Natural killer cell treated with Interleukin-12 subunit alpha and Interleukin-12 subunit beta and Interleukin-15 and Interleukin-18, amount 100 ng/mL, for 72 hours (primary cell): ENCODE data around the gene UBE2V1. TPM values are rescaled to one million over a fixed set of nuclear protein-coding genes. Genes with fewer than 3 reads are reported as not detected.
"Not testable (repeated sequence)": the region's sequence is repeated elsewhere in the genome, so short reads cannot be mapped to it uniquely, and the experiment has no call there.

Source experiments
- ATAC-seq, 2 donors: fragments of 150-1000 bp; cut with Tn5 transposase in 1 of 2; sonication (Bioruptor Pico), chemical (Tn5 transposase) in 1 of 2; 2 replicates each; pipeline ENCODE4 v1.10.0; 2021
- DNase-seq: peaks from one replicate; pipeline ENCODE4 v3.0.0; 2022; ENCODE audit warnings: low spot score
- H3K27ac Mint-ChIP-seq, 2 donors: 1 replicate in 1 of 2; 2 replicates in 1 of 2; pipeline ENCODE4 v1.8.0; 2022; ENCODE audit warnings: mixed read lengths in 2 of 2, mild to moderate bottlenecking in 1 of 2, moderate library complexity in 1 of 2
- H3K27me3 Mint-ChIP-seq, 2 donors: 1 replicate in 1 of 2; 2 replicates in 1 of 2; pipeline ENCODE4 v1.8.0; 2022; ENCODE audit warnings: mixed read lengths in 2 of 2
- H3K36me3 Mint-ChIP-seq: one replicate; pipeline ENCODE4 v1.8.0; 2022; ENCODE audit warnings: mixed read lengths
- H3K4me1 Mint-ChIP-seq, 2 donors: 1 replicate in 1 of 2; 2 replicates in 1 of 2; pipeline ENCODE4 v1.8.0; 2022; ENCODE audit warnings: low read depth in 2 of 2, mixed read lengths in 2 of 2, mild to moderate bottlenecking in 1 of 2
- H3K4me3 Mint-ChIP-seq: one replicate; pipeline ENCODE4 v1.8.0; 2022; ENCODE audit warnings: mixed read lengths
- H3K9me3 Mint-ChIP-seq: 2 replicates; pipeline ENCODE4 v1.8.0; 2022; ENCODE audit warnings: mixed read lengths
- total RNA-seq, 2 donors: library from RNA; stranded (reverse); gene quantifications; one replicate each; pipeline ENCODE4 v1.2.3, GENCODE V29; 2022

The UBE2V1 gene
- total RNA-seq, 2 donors from 2014 or later = 198 to 240 TPM

DNA sequence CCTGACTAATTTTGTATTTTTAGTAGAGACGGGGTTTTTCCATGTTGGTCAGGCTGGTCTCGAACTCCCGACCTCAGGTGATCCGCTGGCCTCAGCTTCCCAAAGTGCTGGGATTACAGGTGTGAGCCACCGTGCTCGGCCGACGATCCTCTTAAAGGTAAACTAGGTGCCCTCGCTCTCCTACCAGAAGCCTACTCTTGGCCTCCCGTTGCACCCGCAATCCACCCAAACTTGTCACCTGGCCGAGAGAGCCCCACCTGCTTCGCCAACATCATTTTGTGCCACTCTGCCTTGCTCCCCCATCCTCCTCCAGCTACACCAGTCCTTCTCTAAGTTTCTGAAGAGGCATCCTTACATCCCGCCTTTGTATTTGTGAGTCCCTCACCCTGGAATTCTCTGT lies 10.4 kb downstream of the UBE2V1 start:
- peak overlapping the region; percentile 44 to 47 for H3K27ac Mint-ChIP-seq

DNA sequence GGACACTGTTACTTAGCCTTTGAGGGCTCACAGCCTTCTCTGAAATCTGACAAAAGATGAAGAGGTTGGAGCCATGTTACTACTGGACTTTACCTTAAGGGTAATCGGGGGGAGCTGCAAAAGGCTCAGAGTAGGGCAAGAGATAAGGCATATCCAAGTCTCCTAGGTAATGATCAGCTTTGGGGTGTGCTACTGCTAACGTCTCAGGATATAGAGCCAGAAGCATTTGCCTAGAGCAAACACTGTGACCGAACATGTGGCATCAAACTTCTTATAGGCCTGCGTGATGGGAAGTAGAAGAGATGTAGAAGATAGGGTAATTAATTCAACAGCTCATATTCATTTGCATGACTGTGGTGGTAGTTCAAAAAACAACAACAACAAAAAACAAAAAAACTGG lies 11.1 kb downstream of the UBE2V1 start:
- Mint-ChIP-seq H3K27ac (no peak overlapping the region), H3K36me3 (peaks cover 21% of the 10 kb centered on the region), H3K4me3 (no peak overlapping the region), H3K4me1 (peaks cover 45 to 66% of the 10 kb centered on the region in 2 donors), H3K27me3 (no peaks in the 10 kb centered on the region), H3K9me3 (no peaks in the 10 kb centered on the region)
- DNase-seq = no peak
- no peak for ATAC-seq

More for the DNA sequence above, 10.4 kb downstream of the UBE2V1 start:
- H3K4me3 Mint-ChIP-seq, ATAC-seq, H3K27me3 Mint-ChIP-seq, DNase-seq, H3K9me3 Mint-ChIP-seq: not testable (repeated sequence)
- H3K36me3 Mint-ChIP-seq = peaks cover 20% of the 10 kb centered on the region
- H3K4me1 Mint-ChIP-seq = peaks cover 49 to 69% of the 10 kb centered on the region in 2 donors

DNA sequence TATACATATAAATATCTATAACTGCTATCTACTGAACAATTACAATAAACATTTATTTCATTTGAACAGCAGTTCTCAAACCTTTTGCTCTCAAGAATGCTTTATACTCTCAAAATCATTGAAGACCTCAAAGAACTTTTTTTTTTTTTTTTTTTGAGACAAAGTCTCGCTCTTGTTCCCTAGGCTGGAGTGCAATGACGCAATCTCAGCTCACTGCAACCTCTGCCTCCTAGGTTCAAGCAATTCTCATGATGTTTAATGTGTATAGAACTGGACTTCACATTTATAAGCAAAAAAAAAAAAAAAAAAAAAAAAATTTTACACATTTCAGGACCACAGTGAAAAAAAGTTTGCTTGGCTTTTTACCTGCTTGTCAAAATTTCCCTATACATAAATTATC lies 11.7 kb downstream of the UBE2V1 start:
- ATAC-seq (no peak), DNase-seq (no peak)
- H3K4me3 Mint-ChIP-seq = no peak overlapping the region
- H3K9me3 Mint-ChIP-seq = no peaks in the 10 kb centered on the region
- peaks cover 26% of the 10 kb centered on the region for H3K36me3 Mint-ChIP-seq
- no peaks in the 10 kb centered on the region for H3K27me3 Mint-ChIP-seq
- peaks cover 49 to 66% of the 10 kb centered on the region in 2 donors for H3K4me1 Mint-ChIP-seq
- H3K27ac Mint-ChIP-seq = no peak overlapping the region

DNA sequence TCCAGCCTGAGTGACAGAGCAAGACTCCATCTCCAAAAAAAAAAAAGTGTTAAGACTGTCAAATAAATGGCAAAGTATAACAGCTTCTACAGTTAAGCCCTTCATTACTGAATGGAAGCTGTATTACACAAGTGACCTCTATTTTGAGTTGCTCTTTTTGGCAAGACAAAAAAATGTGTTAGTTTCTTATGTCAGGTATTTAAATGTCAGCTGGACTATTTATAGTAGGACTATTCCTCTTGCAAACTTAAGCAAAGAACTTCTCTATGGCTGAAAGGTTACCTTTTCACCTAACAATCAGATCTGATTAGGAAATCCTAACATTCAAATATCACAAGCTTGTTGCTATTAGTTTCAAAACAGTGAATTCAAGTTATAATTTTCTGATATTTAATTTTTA lies 12.4 kb downstream of the UBE2V1 start:
- ATAC-seq (no peak), DNase-seq (no peak)
- Mint-ChIP-seq H3K27ac (no peak overlapping the region), H3K4me1 (peaks cover 56 to 66% of the 10 kb centered on the region in 2 donors), H3K27me3 (no peaks in the 10 kb centered on the region), H3K36me3 (peaks cover 28% of the 10 kb centered on the region), H3K9me3 (no peaks in the 10 kb centered on the region), H3K4me3 (no peak overlapping the region)

DNA sequence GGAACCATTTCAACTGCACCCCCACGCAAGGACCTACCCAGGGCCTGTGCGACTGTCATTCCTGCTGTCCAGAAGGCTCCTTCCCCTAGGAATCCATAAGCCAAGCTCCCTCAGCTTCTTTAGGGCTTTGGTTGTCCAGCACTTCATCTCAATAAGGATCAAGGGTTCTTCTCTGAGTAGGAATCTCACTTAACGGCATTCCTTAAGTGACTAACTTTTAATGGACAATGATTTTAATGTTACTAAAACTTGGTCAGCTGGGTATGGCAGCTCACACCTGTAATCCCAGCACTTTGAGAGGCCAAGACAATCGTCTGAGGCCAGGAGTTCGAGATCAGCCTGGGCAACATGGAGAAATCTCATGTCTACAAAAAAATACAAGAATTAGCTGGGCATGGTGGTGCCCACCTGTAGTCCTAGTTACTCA lies 13.4 kb downstream of the UBE2V1 start:
- Mint-ChIP-seq H3K36me3 (peaks cover 38% of the 10 kb centered on the region), H3K27me3 (no peaks in the 10 kb centered on the region), H3K4me1 (peaks cover 63 to 70% of the 10 kb centered on the region in 2 donors), H3K9me3 (no peaks in the 10 kb centered on the region), H3K27ac (peak overlapping the region in 1 of 2 donors; percentile 44), H3K4me3 (no peak overlapping the region)
- DNase-seq (no peak), ATAC-seq (no peak)

DNA sequence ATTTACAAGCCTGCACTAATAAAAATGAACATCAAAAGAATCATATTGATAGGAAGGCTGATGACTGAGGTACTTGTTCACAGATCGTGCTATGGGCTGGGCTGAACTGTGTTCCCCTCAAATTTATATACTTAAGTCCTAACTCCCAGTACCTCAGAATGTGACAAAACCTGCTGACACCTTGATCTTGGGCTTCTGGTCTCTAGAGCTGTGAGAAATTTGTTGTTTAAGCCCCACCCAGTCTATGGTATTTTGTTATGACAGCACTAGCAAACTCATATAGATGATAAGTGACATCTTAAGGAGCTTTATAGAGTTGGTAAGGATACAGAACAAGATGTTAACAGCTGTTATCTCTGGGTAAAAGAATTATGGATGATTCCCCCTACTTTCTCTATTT lies 13.8 kb downstream of the UBE2V1 start:
- peaks cover 65 to 72% of the 10 kb centered on the region in 2 donors for H3K4me1 Mint-ChIP-seq
- no peaks in the 10 kb centered on the region for H3K27me3 Mint-ChIP-seq
- H3K36me3 Mint-ChIP-seq = peaks cover 40% of the 10 kb centered on the region
- no peak for ATAC-seq
- peak overlapping the region in 1 of 2 donors; percentile 44 for H3K27ac Mint-ChIP-seq
- H3K9me3 Mint-ChIP-seq = no peaks in the 10 kb centered on the region
- H3K4me3 Mint-ChIP-seq = peak overlapping the region; percentile 7
- no peak for DNase-seq

DNA sequence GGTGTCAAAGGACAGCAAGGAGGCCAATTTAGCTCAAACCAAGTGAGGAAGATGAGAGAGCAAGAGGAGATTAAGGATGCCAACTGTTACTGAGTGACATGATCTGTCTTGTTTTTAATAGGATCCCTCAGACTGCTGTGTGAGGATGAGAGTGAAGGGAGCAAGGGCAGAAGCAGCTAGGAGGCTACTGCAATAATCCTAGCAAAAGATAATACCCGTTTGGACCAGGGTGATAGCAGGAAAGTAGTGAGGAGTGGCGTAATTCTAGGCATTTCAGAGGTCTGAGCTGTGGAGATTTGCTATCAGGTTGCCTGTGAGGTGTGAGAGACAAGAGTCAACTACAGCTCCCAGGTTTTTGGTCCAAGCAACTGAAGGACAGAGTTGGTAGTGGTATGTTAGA lies 14.7 kb downstream of the UBE2V1 start:
- Mint-ChIP-seq H3K36me3 (peaks cover 40% of the 10 kb centered on the region), H3K4me3 (no peak overlapping the region), H3K27me3 (no peaks in the 10 kb centered on the region), H3K9me3 (no peaks in the 10 kb centered on the region), H3K27ac (peak overlapping the region; percentile 33 to 36), H3K4me1 (peaks cover 64 to 66% of the 10 kb centered on the region in 2 donors)
- ATAC-seq (no peak), DNase-seq (no peak)

DNA sequence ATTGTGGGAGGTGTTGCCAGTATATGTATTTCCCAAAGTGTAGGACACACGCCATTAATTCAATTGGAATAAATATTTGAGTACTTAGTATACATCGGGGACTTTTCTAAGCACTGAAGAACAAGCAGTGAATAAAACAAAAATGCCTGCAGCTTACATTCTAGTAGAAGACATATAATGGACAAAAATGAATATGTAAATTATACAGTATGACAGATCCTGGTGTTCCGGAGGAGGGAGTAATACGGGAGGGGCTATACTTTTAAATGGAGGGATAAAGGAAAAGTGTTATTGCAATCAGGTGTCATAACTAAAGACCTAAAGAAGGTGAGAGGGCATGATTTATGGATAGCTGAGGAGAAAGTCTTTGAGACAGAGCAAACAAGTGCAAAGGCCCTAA lies 15.1 kb downstream of the UBE2V1 start:
- Mint-ChIP-seq H3K4me1 (peaks cover 64 to 65% of the 10 kb centered on the region in 2 donors), H3K9me3 (no peaks in the 10 kb centered on the region), H3K27me3 (no peaks in the 10 kb centered on the region), H3K36me3 (peaks cover 40% of the 10 kb centered on the region), H3K27ac (peak overlapping the region; percentile 33 to 36), H3K4me3 (peak overlapping the region; percentile 7)
- no peak for DNase-seq
- ATAC-seq = no peak

DNA sequence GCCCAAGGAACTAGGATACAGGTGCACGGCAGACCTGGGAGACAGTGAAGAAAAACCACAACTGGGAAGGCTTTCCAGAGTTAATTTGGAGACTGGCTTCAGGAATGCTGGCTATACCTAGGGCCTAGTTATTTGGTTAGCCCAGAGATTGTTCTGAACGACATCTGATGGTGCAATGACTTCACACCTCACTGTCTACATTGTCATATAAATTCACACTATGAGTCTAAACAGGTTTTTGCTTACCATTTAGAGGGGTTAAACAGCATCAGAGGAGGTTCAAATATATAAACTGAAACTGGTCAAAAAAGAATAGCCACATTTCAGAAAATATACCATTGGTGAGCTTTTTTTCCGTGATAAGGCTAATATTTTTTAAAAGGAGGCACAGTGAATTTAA lies 16.7 kb downstream of the UBE2V1 start:
- DNase-seq (no peak), ATAC-seq (peak; percentile 88)
- H3K4me3 Mint-ChIP-seq = peak overlapping the region; percentile 53
- H3K9me3 Mint-ChIP-seq = no peaks in the 10 kb centered on the region
- peaks cover 36% of the 10 kb centered on the region for H3K36me3 Mint-ChIP-seq
- H3K4me1 Mint-ChIP-seq = peaks cover 58 to 60% of the 10 kb centered on the region in 2 donors
- peak overlapping the region; percentile 68 to 88 for H3K27ac Mint-ChIP-seq
- H3K27me3 Mint-ChIP-seq = no peaks in the 10 kb centered on the region

DNA sequence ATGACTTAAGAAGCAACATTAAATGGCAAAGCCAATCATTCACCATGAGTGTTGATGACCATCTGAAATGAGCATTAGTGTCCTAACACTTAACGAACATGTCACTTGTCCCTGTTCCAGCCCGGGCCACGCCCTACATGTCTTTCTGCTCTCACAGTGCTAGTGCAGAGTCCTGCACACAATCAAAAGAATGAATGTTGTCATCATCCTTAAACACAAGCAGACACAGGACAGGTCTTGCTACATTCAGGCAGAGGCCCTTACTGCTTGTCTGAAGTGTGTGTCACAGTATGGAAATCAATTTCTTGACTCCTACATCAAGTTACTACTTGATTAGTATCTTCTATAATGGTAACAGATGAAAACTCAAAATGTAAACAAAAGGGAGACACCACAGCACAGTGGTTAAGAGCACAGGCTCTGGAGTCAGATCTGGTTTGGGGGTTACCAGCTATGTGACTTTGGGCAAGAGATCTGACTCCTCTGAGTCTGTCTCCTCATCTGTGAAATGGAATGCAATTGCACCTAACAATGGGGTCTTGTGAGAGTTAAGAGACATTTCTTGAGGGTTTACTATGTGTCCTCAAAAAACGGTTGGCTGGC lies 17.4 kb downstream of the UBE2V1 start:
- peaks cover 58 to 61% of the 10 kb centered on the region in 2 donors for H3K4me1 Mint-ChIP-seq
- no peak overlapping the region for H3K4me3 Mint-ChIP-seq
- peak overlapping the region; percentile 68 to 88 for H3K27ac Mint-ChIP-seq
- H3K36me3 Mint-ChIP-seq = peaks cover 36% of the 10 kb centered on the region
- H3K27me3 Mint-ChIP-seq = no peaks in the 10 kb centered on the region
- H3K9me3 Mint-ChIP-seq = no peaks in the 10 kb centered on the region
- DNase-seq = no peak
- peak in 1 of 2 donors; percentile 39 for ATAC-seq

DNA sequence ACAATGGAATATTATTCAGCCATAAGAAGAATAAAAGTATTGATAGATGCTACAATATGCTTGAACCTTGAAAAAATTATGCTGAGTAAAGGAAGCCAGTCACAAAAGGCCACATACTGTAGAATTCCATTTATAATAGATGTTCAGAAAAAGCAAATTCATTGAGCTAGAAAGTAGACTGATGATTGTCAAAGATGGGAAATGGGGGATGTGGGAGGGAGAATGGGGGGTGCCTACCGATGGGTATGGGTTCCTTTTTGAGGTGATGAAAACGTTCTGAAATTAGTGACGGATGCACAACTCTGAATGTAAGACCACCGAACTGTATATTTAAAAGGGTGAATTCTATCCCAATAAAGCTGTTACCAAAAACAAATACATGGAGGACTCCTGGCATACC lies 18.4 kb downstream of the UBE2V1 start:
- ATAC-seq (no peak), DNase-seq (no peak)
- Mint-ChIP-seq H3K9me3 (no peaks in the 10 kb centered on the region), H3K27ac (no peak overlapping the region), H3K36me3 (peaks cover 36% of the 10 kb centered on the region), H3K27me3 (no peaks in the 10 kb centered on the region), H3K4me3 (no peak overlapping the region), H3K4me1 (peaks cover 61 to 66% of the 10 kb centered on the region in 2 donors)

DNA sequence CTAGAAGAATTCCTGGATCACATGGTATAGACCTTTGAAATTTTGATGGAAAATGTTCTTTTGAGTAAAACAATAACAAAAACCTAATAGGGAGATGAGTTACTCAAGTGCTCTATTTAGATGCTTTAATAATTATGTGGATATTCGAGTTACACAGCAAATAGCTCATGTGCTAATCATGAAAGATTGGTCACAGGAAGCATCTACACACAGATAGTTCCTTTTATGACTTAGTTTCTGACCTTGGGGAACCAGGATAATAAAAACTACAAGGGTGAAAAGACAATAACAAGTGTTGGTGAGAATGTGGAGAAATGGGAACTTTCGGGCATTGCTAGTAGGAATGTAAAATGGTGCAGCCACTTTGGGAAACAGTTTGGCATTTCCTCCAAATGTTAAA lies 19.7 kb downstream of the UBE2V1 start:
- no peak for DNase-seq
- ATAC-seq = no peak
- peak overlapping the region in 1 of 2 donors; percentile 66 for H3K27ac Mint-ChIP-seq
- H3K4me3 Mint-ChIP-seq = no peak overlapping the region
- peaks cover 35% of the 10 kb centered on the region for H3K36me3 Mint-ChIP-seq
- H3K27me3 Mint-ChIP-seq = no peaks in the 10 kb centered on the region
- peaks cover 57 to 63% of the 10 kb centered on the region in 2 donors for H3K4me1 Mint-ChIP-seq
- H3K9me3 Mint-ChIP-seq = no peaks in the 10 kb centered on the region

DNA sequence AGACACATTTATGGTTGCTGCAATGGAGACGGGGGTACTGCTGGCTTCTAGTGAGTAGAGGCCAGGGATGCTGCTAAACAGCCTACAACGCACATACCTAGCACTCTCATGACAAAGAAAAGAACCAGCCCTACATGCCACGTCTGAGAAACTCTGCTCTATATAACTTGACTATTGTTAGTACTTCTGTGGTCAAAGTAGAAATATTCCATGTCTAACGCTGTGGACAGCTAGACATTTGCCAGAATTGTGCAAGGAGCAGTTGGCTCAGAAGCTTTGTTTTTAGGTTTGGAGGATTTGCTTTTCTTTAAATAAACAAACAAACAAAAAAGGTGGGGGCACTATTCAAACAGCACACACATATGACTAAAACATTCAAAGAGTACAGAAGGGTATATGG lies 20.5 kb downstream of the UBE2V1 start:
- Mint-ChIP-seq H3K4me1 (peaks cover 52 to 61% of the 10 kb centered on the region in 2 donors), H3K4me3 (no peak overlapping the region), H3K36me3 (peaks cover 27% of the 10 kb centered on the region), H3K27me3 (no peaks in the 10 kb centered on the region), H3K9me3 (no peaks in the 10 kb centered on the region), H3K27ac (peak overlapping the region in 1 of 2 donors; percentile 66)
- no peak for DNase-seq
- no peak for ATAC-seq

DNA sequence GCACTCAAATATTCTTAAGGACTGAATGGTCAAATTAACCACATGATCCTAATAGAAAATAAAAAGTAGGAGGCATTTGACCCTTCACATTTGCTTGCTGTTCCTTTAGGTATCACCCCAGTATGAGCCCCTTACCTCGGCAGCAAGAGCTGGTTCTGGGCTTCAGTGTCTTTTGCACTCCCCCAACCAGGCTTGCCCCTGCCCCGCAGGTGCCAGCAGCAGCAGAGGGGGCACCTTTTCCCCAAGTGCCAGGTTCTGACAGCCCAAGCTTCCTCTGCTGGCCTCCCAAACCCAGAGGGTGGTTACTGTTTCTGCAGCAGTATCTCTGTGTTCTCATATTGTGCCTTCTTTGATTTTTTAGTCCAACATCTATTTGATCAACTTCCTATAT lies 23.2 kb downstream of the UBE2V1 start:
- DNase-seq = no peak
- Mint-ChIP-seq H3K36me3 (peaks cover 12% of the 10 kb centered on the region), H3K4me1 (peaks cover 49 to 54% of the 10 kb centered on the region in 2 donors), H3K4me3 (no peak overlapping the region), H3K9me3 (no peaks in the 10 kb centered on the region), H3K27ac (peak overlapping the region; percentile 38 to 44), H3K27me3 (no peaks in the 10 kb centered on the region)
- ATAC-seq = no peak
